SK-N-MC (cell line): Measurements from ENCODE around the gene CHIC2.

Experiments
- EZH2 ChIP-seq: fragments of 200-600 bp; sonication (generic); IDR thresholded peaks from one replicate; pipeline ENCODE4 v1.6.1; 2017; ENCODE audit warnings: antibody characterized with exemption
- FOXP2 ChIP-seq: optimal IDR thresholded peaks from 2 replicates; pipeline ENCODE3; 2011; ENCODE audit warnings: mild to moderate bottlenecking, moderate library complexity; ENCODE audit not compliant: insufficient read depth; ENCODE audit errors: extremely low read length, control extremely low read depth
- POLR2AphosphoS5 ChIP-seq: IDR thresholded peaks from 2 replicates; pipeline ENCODE4 v1.6.1; 2012; ENCODE audit warnings: mild to moderate bottlenecking, low read depth, low read length, borderline replicate concordance

DNA sequence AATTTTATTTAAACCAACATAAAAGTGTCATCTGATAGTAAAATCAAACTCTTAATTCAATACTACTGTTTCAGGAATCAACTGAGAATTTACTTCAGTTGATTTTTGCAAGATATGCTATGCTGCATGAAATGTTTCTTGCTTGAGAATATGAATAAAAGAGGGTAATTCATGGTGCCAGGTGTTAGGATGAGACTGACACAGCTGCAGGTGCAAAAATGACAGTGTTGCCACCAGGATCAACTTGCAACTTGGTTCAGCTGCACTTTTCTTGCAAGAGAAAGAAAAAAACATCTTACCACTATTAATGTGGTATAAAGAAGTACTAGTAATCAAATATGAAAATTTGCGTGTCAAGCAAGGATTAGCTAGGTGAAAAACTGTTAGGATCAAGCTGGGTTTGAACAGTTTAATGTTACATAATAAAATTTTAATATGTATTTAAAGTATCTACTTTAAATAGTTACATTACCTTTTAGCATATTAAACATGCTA lies 49.7 kb downstream of the CHIC2 start:
- no peak for TF ChIP-seq EZH2
- TF ChIP-seq POLR2AphosphoS5 = no peak
- no peak for TF ChIP-seq FOXP2
